PC-3 (cell line): Measurements from ENCODE around the gene ARHGEF17. TPM values are rescaled to one million over a fixed set of nuclear protein-coding genes. Genes with fewer than 3 reads are reported as not detected.

ENCODE experiments used
- ATAC-seq: fragments of 200-7000 bp; cut with Tn5 transposase; 2 replicates; pipeline ENCODE4 v1.9.1; 2020; ENCODE audit warnings: mild to moderate bottlenecking, moderate library complexity
- BruUV-seq: library from RNA; stranded (reverse); fragments of 400-500 nt; replicated peaks from 2 replicates; lab custom pipeline; 2021; lab: Mats Ljungman, UMichigan
- CTCF ChIA-PET: fragments of 300-600 bp; sonication (Branson Sonifier 250); formaldehyde crosslinking; loops from one replicate; lab custom pipeline; 2022; ENCODE audit warnings: antibody characterized with exemption; lab: Charles Lee
- POLR2A ChIA-PET: fragments of 300-600 bp; sonication (Branson Sonifier 250); formaldehyde crosslinking; loops from one replicate; lab custom pipeline; 2022; ENCODE audit warnings: antibody characterized with exemption; ENCODE audit not compliant: unreplicated experiment; lab: Charles Lee
- DNase-seq: peaks from one replicate; pipeline ENCODE4 v3.0.0-alpha.2; 2015
- H2AFZ ChIP-seq: fragments of 300-600 bp; sonication (generic); 2 replicates; pipeline ENCODE4 v1.6.0; 2016; ENCODE audit warnings: antibody characterized with exemption, low read length
- H3F3A ChIP-seq: fragments of 300-600 bp; sonication (generic); one replicate; pipeline ENCODE4 v1.6.0; 2017; ENCODE audit warnings: antibody characterized with exemption, low read length, control low read depth, mild to moderate bottlenecking; ENCODE audit not compliant: unreplicated experiment
- H3K27ac ChIP-seq: fragments of 300-600 bp; sonication (generic); 2 replicates; pipeline ENCODE4 v1.5.1; 2016; ENCODE audit warnings: mild to moderate bottlenecking, low read length
- H3K27me3 ChIP-seq: fragments of 300-600 bp; sonication (generic); 2 replicates; pipeline ENCODE4 v1.6.1; 2016; ENCODE audit warnings: low read length, mixed read lengths
- H3K36me3 ChIP-seq: fragments of 300-600 bp; sonication (generic); 2 replicates; pipeline ENCODE4 v1.6.1; 2016; ENCODE audit warnings: low read depth, mixed run types, low read length, mixed read lengths
- H3K4me1 ChIP-seq: fragments of 300-600 bp; sonication (generic); 2 replicates; pipeline ENCODE4 v1.5.1; 2016; ENCODE audit warnings: low read length; ENCODE audit not compliant: insufficient read depth
- H3K4me2 ChIP-seq: fragments of 300-600 bp; sonication (generic); 2 replicates; pipeline ENCODE4 v1.6.0; 2016; ENCODE audit warnings: low read length
- H3K4me3 ChIP-seq: fragments of 300-600 bp; sonication (generic); 2 replicates; pipeline ENCODE4 v1.5.1; 2016; ENCODE audit warnings: mild to moderate bottlenecking, low read length, mixed read lengths
- H3K79me2 ChIP-seq: fragments of 300-600 bp; sonication (generic); 2 replicates; pipeline ENCODE4 v1.6.1; 2017; ENCODE audit warnings: low read length, mixed read lengths
- H3K9ac ChIP-seq: fragments of 300-600 bp; sonication (generic); 2 replicates; pipeline ENCODE4 v1.6.0; 2016; ENCODE audit warnings: mild to moderate bottlenecking, low read length
- H3K9me2 ChIP-seq: fragments of 300-600 bp; sonication (generic); replicated peaks from 2 replicates; pipeline ENCODE4 v1.6.1; 2016; ENCODE audit warnings: mixed run types, low read length, mixed read lengths
- H3K9me3 ChIP-seq: fragments of 300-600 bp; sonication (generic); 2 replicates; pipeline ENCODE4 v1.6.1; 2016; ENCODE audit warnings: low read length, mixed read lengths
- H4K20me1 ChIP-seq: fragments of 300-600 bp; sonication (generic); 2 replicates; pipeline ENCODE4 v1.6.1; 2016; ENCODE audit warnings: low read length, mixed read lengths
- CTCF ChIP-seq: fragments of 300-600 bp; sonication (generic); conservative IDR thresholded peaks from 2 replicates; pipeline ENCODE4 v1.5.1; 2017; ENCODE audit warnings: antibody characterized with exemption, low read depth, mild to moderate bottlenecking, low read length
- EZH2 ChIP-seq: fragments of 300-600 bp; sonication (generic); IDR thresholded peaks from one replicate; pipeline ENCODE4 v1.6.1; 2017; ENCODE audit warnings: antibody characterized with exemption, mild to moderate bottlenecking, low read length; ENCODE audit not compliant: unreplicated experiment
- EZH2phosphoT487 ChIP-seq: fragments of 300-600 bp; sonication (generic); IDR thresholded peaks from 2 replicates; pipeline ENCODE4 v1.6.1; 2018; ENCODE audit warnings: mild to moderate bottlenecking, antibody characterized with exemption, low read length, borderline replicate concordance
- intact Hi-C: fragments of 100-400 bp; cut with micrococcal nuclease; formaldehyde crosslinking; loops from 2 replicates; pipeline ENCODE4 v1.9.0; 2023
- total RNA-seq: library from RNA; depleted of rRNA; stranded (reverse); fragments of >200 nt; gene quantifications from 2 replicates; pipeline ENCODE4 v1.2.3, GENCODE V29; 2014

The ARHGEF17 gene
- total RNA-seq, 1 experiment from 2014 or later = 6.2 TPM

- TF ChIP-seq CTCF = no peak
- no peaks in the 10 kb centered on the region for H3F3A ChIP-seq
- peaks cover 100% of the 10 kb centered on the region for H3K79me2 ChIP-seq
- H3K9me2 ChIP-seq = no peaks in the 10 kb centered on the region
- H4K20me1 ChIP-seq = peaks cover 82% of the 10 kb centered on the region
- peaks cover 24% of the 10 kb centered on the region for H3K4me1 ChIP-seq
- DNase-seq (no peak), ATAC-seq (no peak)
- H3K9ac ChIP-seq = no peak overlapping the region
- H3K9me3 ChIP-seq = no peaks in the 10 kb centered on the region
- intact Hi-C loops = no loop called here
- peaks cover 5% of the 10 kb centered on the region; the same call in 1 of the 2 replicates for H3K36me3 ChIP-seq
- CTCF ChIA-PET = no interaction called here
- H3K4me3 ChIP-seq = no peak overlapping the region
- POLR2A ChIA-PET = no interaction called here
- no TSS peak for BruUV-seq
- H3K4me2 ChIP-seq = no peak overlapping the region
- no peak overlapping the region for H3K27ac ChIP-seq
- H3K27me3 ChIP-seq = no peaks in the 10 kb centered on the region
- H2AFZ ChIP-seq = no peak overlapping the region
Observed at GRCh38 chr11:73382183-73382582, 74.1 kb downstream of the ARHGEF17 start.

GRCh38 chr11:73382747-73383146, 74.7 kb downstream of the ARHGEF17 start:
- Histone ChIP-seq H3K27me3 (no peaks in the 10 kb centered on the region), H3K4me1 (peaks cover 18% of the 10 kb centered on the region), H3K9ac (no peak overlapping the region), H4K20me1 (peaks cover 82% of the 10 kb centered on the region), H3K9me3 (no peaks in the 10 kb centered on the region), H3F3A (no peaks in the 10 kb centered on the region), H2AFZ (no peak overlapping the region), H3K36me3 (peaks cover 5% of the 10 kb centered on the region; the same call in 1 of the 2 replicates), H3K27ac (no peak overlapping the region), H3K79me2 (peaks cover 100% of the 10 kb centered on the region), H3K9me2 (no peaks in the 10 kb centered on the region), H3K4me3 (no peak overlapping the region), H3K4me2 (no peak overlapping the region)
- DNase-seq (no peak), ATAC-seq (no peak)
- BruUV-seq = no TSS peak
- intact Hi-C loops = no loop called here
- ChIA-PET CTCF (no interaction called here), POLR2A (no interaction called here)
- no peak for TF ChIP-seq EZH2
- no peak for TF ChIP-seq CTCF
- TF ChIP-seq EZH2phosphoT487 = no peak

GRCh38 chr11:73383249-73384124, 75.4 kb downstream of the ARHGEF17 start:
- Histone ChIP-seq H3K9me3 (no peaks in the 10 kb centered on the region), H3K79me2 (peaks cover 100% of the 10 kb centered on the region), H3K4me3 (no peak overlapping the region), H3K27ac (no peak overlapping the region), H2AFZ (no peak overlapping the region), H3K9me2 (no peaks in the 10 kb centered on the region), H4K20me1 (peaks cover 82% of the 10 kb centered on the region), H3K4me1 (peaks cover 12% of the 10 kb centered on the region; the same call in 1 of the 2 replicates), H3K9ac (no peak overlapping the region), H3K4me2 (no peak overlapping the region), H3K27me3 (no peaks in the 10 kb centered on the region), H3K36me3 (peaks cover 5% of the 10 kb centered on the region; the same call in 1 of the 2 replicates), H3F3A (no peaks in the 10 kb centered on the region)
- POLR2A ChIA-PET = no interaction called here
- TF ChIP-seq CTCF = no peak
- no peak for TF ChIP-seq EZH2
- no peak for TF ChIP-seq EZH2phosphoT487
- ATAC-seq (no peak), DNase-seq (no peak)
- intact Hi-C loops = no loop called here
- CTCF ChIA-PET = interaction anchor here (0.8 kb wide), 1 partner anchor 32 kb away, joined by 3 read pairs; no protein-coding TSS in a partner anchor
- no TSS peak for BruUV-seq
